CD14-positive monocyte (primary cell): ENCODE results near the gene PSG1. TPM values are rescaled to one million over a fixed set of nuclear protein-coding genes. Genes with fewer than 3 reads are reported as not detected.
"Not testable (repeated sequence)": the region's sequence is repeated elsewhere in the genome, so short reads cannot be mapped to it uniquely, and the experiment has no call there.

Experiments used
- DNase-seq, 3 donors: peaks; one replicate each; pipeline ENCODE4 v3.0.0-alpha.2; 2011 to 2022
- H2AFZ ChIP-seq: 2 replicates; pipeline ENCODE4 v1.6.0; 2012; ENCODE audit warnings: mild to moderate bottlenecking, low read depth, low read length, inconsistent platforms; ENCODE audit not compliant: insufficient read depth, poor library complexity, severe bottlenecking
- H3K27ac ChIP-seq, 2 donors: 1 replicate in 1 of 2; 2 replicates in 1 of 2; pipeline ENCODE4 v1.5.1; 2012 to 2013; ENCODE audit warnings: low read length in 2 of 2, control low read depth in 1 of 2, inconsistent platforms in 1 of 2, low read depth in 1 of 2, mild to moderate bottlenecking in 1 of 2
- H3K27me3 ChIP-seq, 2 donors: one replicate each; pipeline versions ENCODE4 v1.6.0 to v1.6.1; 2011 to 2013; ENCODE audit warnings: low read length in 2 of 2; ENCODE audit not compliant: control insufficient read depth in 2 of 2, insufficient read depth in 2 of 2
- H3K36me3 ChIP-seq, 2 donors: replicated peaks in 1 of 2; 1 replicate in 1 of 2; 2 replicates in 1 of 2; pipeline versions ENCODE4 v1.5.1 to v1.6.1; 2012 to 2013; ENCODE audit warnings: low read length in 2 of 2, control low read depth in 1 of 2, inconsistent platforms in 1 of 2, mild to moderate bottlenecking in 1 of 2; ENCODE audit not compliant: insufficient read depth in 2 of 2, control insufficient read depth in 1 of 2
- H3K4me1 ChIP-seq, 2 donors: 1 replicate in 1 of 2; 2 replicates in 1 of 2; pipeline versions ENCODE4 v1.5.1 to v1.6.1; 2012 to 2013; ENCODE audit warnings: low read length in 2 of 2, control low read depth in 1 of 2, inconsistent platforms in 1 of 2, mild to moderate bottlenecking in 1 of 2, moderate library complexity in 1 of 2; ENCODE audit not compliant: insufficient read depth in 2 of 2, control insufficient read depth in 1 of 2
- H3K4me2 ChIP-seq: replicated peaks from 2 replicates; pipeline ENCODE3; 2012; ENCODE audit warnings: low read length, moderate library complexity, mild to moderate bottlenecking; ENCODE audit not compliant: poor library complexity, severe bottlenecking; ENCODE audit errors: extremely low read depth
- H3K4me3 ChIP-seq, 3 experiments: fragments of 200-600 bp in 1 of 3; sonication (generic) in 1 of 3; replicated peaks in 1 of 3; 1 replicate in 2 of 3; 2 replicates in 1 of 3; pipeline ENCODE4 v1.5.1; 2011 to 2013; ENCODE audit warnings: low read length in 3 of 3, mild to moderate bottlenecking in 3 of 3, control low read depth in 2 of 3, low read depth in 2 of 3, inconsistent platforms in 1 of 3, moderate library complexity in 1 of 3
- H3K79me2 ChIP-seq: 2 replicates; pipeline ENCODE4 v1.6.0; 2012; ENCODE audit warnings: mild to moderate bottlenecking, control low read depth, inconsistent platforms, low read length, moderate library complexity; ENCODE audit not compliant: insufficient read depth
- H3K9ac ChIP-seq: 2 replicates; pipeline ENCODE4 v1.6.0; 2017; ENCODE audit warnings: low read length, mild to moderate bottlenecking; ENCODE audit not compliant: insufficient read depth, poor library complexity, severe bottlenecking
- H3K9me3 ChIP-seq, 2 donors: replicated peaks in 1 of 2; 1 replicate in 1 of 2; 2 replicates in 1 of 2; pipeline versions ENCODE4 v1.5.1 to v1.6.1; 2012 to 2013; ENCODE audit warnings: low read length in 2 of 2, control low read depth in 1 of 2; ENCODE audit not compliant: control insufficient read depth in 1 of 2, insufficient read depth in 1 of 2
- H4K20me1 ChIP-seq: 2 replicates; pipeline ENCODE4 v1.6.0; 2012; ENCODE audit warnings: mild to moderate bottlenecking, low read length, control low read depth, moderate library complexity; ENCODE audit not compliant: insufficient read depth
- H3K27ac Mint-ChIP-seq, 7 donors: one replicate each; pipeline ENCODE4 v1.8.0; 2020; ENCODE audit warnings: mild to moderate bottlenecking in 7 of 7, mixed read lengths in 7 of 7, moderate library complexity in 6 of 7, inconsistent platforms in 2 of 7
- H3K27me3 Mint-ChIP-seq, 3 donors: one replicate each; pipeline ENCODE4 v1.8.0; 2021 to 2022; ENCODE audit warnings: low read depth in 3 of 3, mild to moderate bottlenecking in 3 of 3, mixed read lengths in 3 of 3, moderate library complexity in 3 of 3, inconsistent platforms in 1 of 3
- H3K36me3 Mint-ChIP-seq, 2 donors: one replicate each; pipeline ENCODE4 v1.8.0; 2020; ENCODE audit warnings: mixed read lengths in 2 of 2, inconsistent platforms in 1 of 2, mild to moderate bottlenecking in 1 of 2
- H3K4me1 Mint-ChIP-seq: one replicate; pipeline ENCODE4 v1.8.0; 2020; ENCODE audit warnings: mild to moderate bottlenecking, mixed read lengths
- H3K4me3 Mint-ChIP-seq, 2 donors: one replicate each; pipeline ENCODE4 v1.8.0; 2020; ENCODE audit warnings: mild to moderate bottlenecking in 2 of 2, mixed read lengths in 2 of 2, moderate library complexity in 1 of 2
- H3K9me3 Mint-ChIP-seq, 7 donors: one replicate each; pipeline ENCODE4 v1.8.0; 2020 to 2022; ENCODE audit warnings: mixed read lengths in 7 of 7, mild to moderate bottlenecking in 6 of 7, moderate library complexity in 6 of 7, inconsistent platforms in 2 of 7
- WGBS: methylation state at CpG from one replicate; pipeline ENCODE4 v1.1.5; 2013; ENCODE audit warnings: missing lambda C conversion rate; ENCODE audit not compliant: insufficient coverage; 5-methylcytosine and 5-hydroxymethylcytosine counted together
- intact Hi-C, 2 donors: fragments of 100-400 bp; cut with micrococcal nuclease; formaldehyde crosslinking; loops; one replicate each; pipeline versions ENCODE4 v1.15.0 to v1.15.1; 2023
- polyA plus RNA-seq, 3 donors: library from polyadenylated mRNA; depleted of rRNA in 1 of 3; unstranded in 2 of 3; stranded (reverse) in 1 of 3; fragments of 300-500 nt in 2 of 3; fragments of >200 nt in 1 of 3; fragmentation: Illumina TruSeq in 2 of 3; gene quantifications; 1 replicate in 2 of 3; 2 replicates in 1 of 3; pipeline ENCODE4 v1.2.3, GENCODE V29; 2012 to 2021

Gene PSG1
- polyA plus RNA-seq, 3 donors, result not detected

GRCh38 chr19:42853231-42853630 lies 26.3 kb downstream of the PSG1 start:
- H3K27ac Mint-ChIP-seq, H3K4me1 Mint-ChIP-seq, H3K27me3 ChIP-seq, H3K36me3 Mint-ChIP-seq, DNase-seq, H3K4me1 ChIP-seq, H3K27me3 Mint-ChIP-seq, H3K4me3 ChIP-seq, H3K9me3 Mint-ChIP-seq, H3K36me3 ChIP-seq, H4K20me1 ChIP-seq, H3K4me2 ChIP-seq, H3K9ac ChIP-seq, H3K4me3 Mint-ChIP-seq, intact Hi-C loops, H2AFZ ChIP-seq, H3K79me2 ChIP-seq, H3K27ac ChIP-seq, H3K9me3 ChIP-seq: not testable (repeated sequence)
- WGBS, result no CpG with 5 or more reads among the region's 1 CpG

GRCh38 chr19:42852821-42853220 lies 26.7 kb downstream of the PSG1 start:
- H3K4me1 Mint-ChIP-seq, H3K4me1 ChIP-seq, H3K27me3 ChIP-seq, H3K36me3 ChIP-seq, H3K27ac Mint-ChIP-seq, H2AFZ ChIP-seq, H3K9me3 ChIP-seq, intact Hi-C loops, H3K27me3 Mint-ChIP-seq, H3K4me3 ChIP-seq, H3K36me3 Mint-ChIP-seq, H3K9me3 Mint-ChIP-seq, DNase-seq, H3K27ac ChIP-seq, H3K9ac ChIP-seq, H3K4me2 ChIP-seq, H3K4me3 Mint-ChIP-seq, H3K79me2 ChIP-seq, H4K20me1 ChIP-seq: not testable (repeated sequence)

- H2AFZ ChIP-seq, H3K27me3 ChIP-seq, H3K4me1 Mint-ChIP-seq, H3K4me3 Mint-ChIP-seq, H3K36me3 ChIP-seq, H3K9me3 Mint-ChIP-seq, H3K4me2 ChIP-seq, H3K27ac Mint-ChIP-seq, H3K4me1 ChIP-seq, H3K36me3 Mint-ChIP-seq, H3K4me3 ChIP-seq, H3K9me3 ChIP-seq, H3K9ac ChIP-seq, intact Hi-C loops, H4K20me1 ChIP-seq, H3K79me2 ChIP-seq, H3K27me3 Mint-ChIP-seq, DNase-seq, H3K27ac ChIP-seq: not testable (repeated sequence)
- 67% methylated on average over 1 of the region's 1 CpG for WGBS
Observed at GRCh38 chr19:42851718-42852280, 27.7 kb downstream of the PSG1 start.
